ENCODE measurements around the gene HERC6. TPM values are rescaled to one million over a fixed set of nuclear protein-coding genes. Genes with fewer than 3 reads are reported as not detected.
"Not testable (repeated sequence)": the region's sequence is repeated elsewhere in the genome, so short reads cannot be mapped to it uniquely, and the experiment has no call there.

The HERC6 gene
- total and polyA plus RNA-seq, 7 donors = 5.4 to 8.6 (median 7.4) TPM

DNA sequence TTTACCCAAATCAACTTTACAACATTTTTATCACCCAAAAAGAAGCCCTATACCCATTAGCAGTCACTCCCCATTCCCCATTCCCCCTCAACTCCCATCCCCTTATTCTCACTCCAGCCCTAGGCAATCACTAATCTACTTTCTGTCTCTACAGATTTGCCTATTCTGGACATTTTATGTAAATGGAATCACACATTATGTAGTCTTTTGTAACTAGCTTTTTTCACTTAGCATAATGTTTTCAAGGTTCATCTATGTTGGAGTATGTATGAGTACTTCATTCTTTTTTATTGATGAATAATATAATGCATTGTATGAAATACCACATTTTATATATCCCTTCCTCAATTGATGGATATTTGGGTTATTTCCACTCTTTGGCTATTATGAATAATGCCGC lies 42.2 kb downstream of the HERC6 start:
- WGBS, 2 donors = 97 to 99% methylated on average over 1 of the region's 1 CpG
- intact Hi-C loops (cut with DNase I) = no loop called here
- no peak overlapping the region for H3K27ac ChIP-seq
- H3K27me3 ChIP-seq = no peaks in the 10 kb centered on the region
- TF ChIP-seq, protein P1, sequence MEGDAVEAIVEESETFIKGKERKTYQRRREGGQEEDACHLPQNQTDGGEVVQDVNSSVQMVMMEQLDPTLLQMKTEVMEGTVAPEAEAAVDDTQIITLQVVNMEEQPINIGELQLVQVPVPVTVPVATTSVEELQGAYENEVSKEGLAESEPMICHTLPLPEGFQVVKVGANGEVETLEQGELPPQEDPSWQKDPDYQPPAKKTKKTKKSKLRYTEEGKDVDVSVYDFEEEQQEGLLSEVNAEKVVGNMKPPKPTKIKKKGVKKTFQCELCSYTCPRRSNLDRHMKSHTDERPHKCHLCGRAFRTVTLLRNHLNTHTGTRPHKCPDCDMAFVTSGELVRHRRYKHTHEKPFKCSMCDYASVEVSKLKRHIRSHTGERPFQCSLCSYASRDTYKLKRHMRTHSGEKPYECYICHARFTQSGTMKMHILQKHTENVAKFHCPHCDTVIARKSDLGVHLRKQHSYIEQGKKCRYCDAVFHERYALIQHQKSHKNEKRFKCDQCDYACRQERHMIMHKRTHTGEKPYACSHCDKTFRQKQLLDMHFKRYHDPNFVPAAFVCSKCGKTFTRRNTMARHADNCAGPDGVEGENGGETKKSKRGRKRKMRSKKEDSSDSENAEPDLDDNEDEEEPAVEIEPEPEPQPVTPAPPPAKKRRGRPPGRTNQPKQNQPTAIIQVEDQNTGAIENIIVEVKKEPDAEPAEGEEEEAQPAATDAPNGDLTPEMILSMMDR (IDR thresholded peaks at IDR 0.05) = no peak
- no peak for TF ChIP-seq POLR2A (IDR thresholded peaks at IDR 0.05)
- no peak for TF ChIP-seq POLR2AphosphoS5 (IDR thresholded peaks at IDR 0.05)
- TF ChIP-seq EP300 (IDR thresholded peaks at IDR 0.05) = no peak
- no peak overlapping the region for H3K4me3 ChIP-seq
- H3K9me3 ChIP-seq = no peaks in the 10 kb centered on the region
- no peaks in the 10 kb centered on the region for H3K36me3 ChIP-seq
- H3K4me1 ChIP-seq = no peaks in the 10 kb centered on the region
- DNase-seq = no peak

- DNase-seq = no peak
- H3K9me3 ChIP-seq = no peaks in the 10 kb centered on the region
- H3K4me1 ChIP-seq = no peaks in the 10 kb centered on the region
- intact Hi-C loops (cut with DNase I) = no loop called here
- no peak overlapping the region for H3K27ac ChIP-seq
- TF ChIP-seq, protein P1 (IDR thresholded peaks at IDR 0.05) = no peak
- TF ChIP-seq POLR2AphosphoS5 (IDR thresholded peaks at IDR 0.05) = no peak
- no peak for TF ChIP-seq EP300 (IDR thresholded peaks at IDR 0.05)
- TF ChIP-seq POLR2A (IDR thresholded peaks at IDR 0.05) = no peak
- WGBS, 2 donors = 90% methylated on average over 2 of the region's 2 CpGs
- no peaks in the 10 kb centered on the region for H3K36me3 ChIP-seq
- H3K4me3 ChIP-seq = no peak overlapping the region
- no peaks in the 10 kb centered on the region for H3K27me3 ChIP-seq
These were observed 43.8 kb downstream of the HERC6 start for GRCh38 chr4:88422403-88422802.

GRCh38 chr4:88429401-88429800 lies 50.7 kb downstream of the HERC6 start:
- DNase-seq = no peak
- TF ChIP-seq EP300 (IDR thresholded peaks at IDR 0.05) = no peak
- TF ChIP-seq POLR2AphosphoS5 (IDR thresholded peaks at IDR 0.05) = no peak
- no peak for TF ChIP-seq POLR2A (IDR thresholded peaks at IDR 0.05)
- TF ChIP-seq, protein P1 (IDR thresholded peaks at IDR 0.05) = no peak
- WGBS, 2 donors = 36 to 68% methylated on average over 1 of the region's 1 CpG

GRCh38 chr4:88435987-88436693 lies 57.5 kb downstream of the HERC6 start:
- peaks cover 0 to 32% (median 0%) of the 10 kb centered on the region in 4 donors for H3K36me3 ChIP-seq
- no peak overlapping the region for H3K4me3 ChIP-seq
- TF ChIP-seq, protein P1 (IDR thresholded peaks at IDR 0.05) = no peak
- TF ChIP-seq POLR2A (IDR thresholded peaks at IDR 0.05) (no peak), EP300 (IDR thresholded peaks at IDR 0.05) (no peak), POLR2AphosphoS5 (IDR thresholded peaks at IDR 0.05) (no peak)
- 90 to 94% methylated on average over 1 of the region's 1 CpG for WGBS, 2 donors
- DNase-seq = no peak
- no peaks in the 10 kb centered on the region for H3K27me3 ChIP-seq
- intact Hi-C loops (cut with DNase I) = no loop called here
- no peak overlapping the region for H3K27ac ChIP-seq
- H3K4me1 ChIP-seq = no peaks in the 10 kb centered on the region
- H3K9me3 ChIP-seq = no peaks in the 10 kb centered on the region

More at GRCh38 chr4:88429401-88429800, 50.7 kb downstream of the HERC6 start:
- Histone ChIP-seq H3K27me3 (no peaks in the 10 kb centered on the region), H3K36me3 (peaks cover 0 to 18% (median 0%) of the 10 kb centered on the region in 4 donors), H3K27ac (no peak overlapping the region), H3K9me3 (no peaks in the 10 kb centered on the region), H3K4me1 (no peaks in the 10 kb centered on the region), H3K4me3 (no peak overlapping the region)
- intact Hi-C loops (cut with DNase I) = no loop called here

DNA sequence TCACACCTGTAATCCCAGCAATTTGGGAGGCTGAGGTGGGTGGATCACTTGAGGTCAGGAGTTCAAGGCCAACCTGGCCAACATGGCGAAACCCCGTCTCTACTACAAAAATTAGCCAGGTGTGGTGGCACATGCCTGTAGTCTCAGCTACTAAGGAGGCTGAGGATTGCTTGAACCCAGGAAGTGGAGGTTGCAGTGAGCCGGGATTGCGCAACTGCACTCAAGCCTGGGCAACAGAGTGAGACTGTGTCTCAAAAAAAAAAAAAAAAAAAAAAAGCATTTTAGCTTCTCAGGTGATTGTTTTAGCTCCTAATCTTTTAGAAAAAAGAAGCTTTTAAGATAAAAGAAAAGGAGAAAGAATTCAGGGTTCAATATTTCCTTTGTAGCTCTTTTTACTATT lies 59.2 kb downstream of the HERC6 start:
- H3K27ac ChIP-seq; H3K4me1 ChIP-seq; H3K27me3 ChIP-seq; intact Hi-C loops (cut with DNase I); H3K4me3 ChIP-seq; H3K9me3 ChIP-seq; DNase-seq: not testable (repeated sequence)
- 96 to 97% methylated on average over 4 of the region's 4 CpGs for WGBS, 2 donors
- H3K36me3 ChIP-seq = peaks cover 0 to 25% (median 0%) of the 10 kb centered on the region in 4 donors

Measured in sigmoid colon (tissue), 7 donors.